A172 (cell line): ENCODE results near the gene PHLDB2. TPM values are rescaled to one million over a fixed set of nuclear protein-coding genes. Genes with fewer than 3 reads are reported as not detected.

Experiments
- DNase-seq: peaks from one replicate; pipeline ENCODE4 v3.0.0-alpha.2; 2015; ENCODE audit warnings: low spot score
- total RNA-seq: library from RNA; depleted of rRNA; stranded (reverse); fragments of >200 nt; shearing (Covaris generic); gene quantifications from 2 replicates; pipeline ENCODE4 v1.2.3, GENCODE V29; 2014

Gene PHLDB2
- total RNA-seq, 1 experiment from 2014 or later: 115 TPM

- DNase-seq: peak; percentile 90
Measured at GRCh38 chr3:111851511-111851954, 7.5 kb upstream of the PHLDB2 start.

- peak; percentile 37 for DNase-seq
Measured at GRCh38 chr3:111852540-111852939, 6.5 kb upstream of the PHLDB2 start.

DNA sequence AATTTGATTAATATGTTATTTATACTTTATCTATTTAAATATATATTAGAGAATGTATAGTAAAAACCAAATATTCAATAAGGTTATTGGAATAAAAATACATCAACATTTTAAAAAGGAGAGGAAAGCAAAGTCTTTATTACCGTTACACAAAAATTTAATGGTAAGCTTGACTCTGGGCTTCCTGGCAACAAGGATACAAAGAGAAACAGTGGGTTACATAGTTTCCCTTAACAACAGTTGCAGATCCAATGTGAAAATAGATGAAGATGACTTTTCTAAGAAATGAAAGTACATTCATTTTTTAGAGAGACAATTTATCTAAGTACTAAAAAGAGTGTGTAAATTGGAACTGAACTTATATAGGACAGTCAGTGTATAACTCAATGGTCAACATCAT is 6.0 kb upstream of the PHLDB2 start:
- no peak for DNase-seq

DNA sequence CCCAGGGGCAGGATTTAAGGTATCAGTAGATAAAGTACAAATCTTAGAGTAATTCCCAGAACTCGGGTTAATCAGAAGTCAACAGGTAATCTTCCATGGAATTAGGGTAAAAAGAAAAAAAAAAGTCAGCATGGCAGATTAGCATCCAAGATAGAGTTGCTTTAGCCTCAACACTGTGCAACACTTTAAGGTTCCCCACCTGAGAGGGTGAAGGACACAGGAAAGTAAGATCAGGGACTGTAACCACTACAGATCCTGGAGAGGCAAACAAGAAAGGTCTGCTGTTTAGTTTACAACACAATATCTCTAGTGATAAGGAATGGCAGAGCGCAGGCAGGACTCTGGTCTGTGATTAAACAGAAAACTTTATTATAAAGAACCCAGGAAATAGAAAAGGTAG is 4.1 kb upstream of the PHLDB2 start:
- DNase-seq: no peak

DNA sequence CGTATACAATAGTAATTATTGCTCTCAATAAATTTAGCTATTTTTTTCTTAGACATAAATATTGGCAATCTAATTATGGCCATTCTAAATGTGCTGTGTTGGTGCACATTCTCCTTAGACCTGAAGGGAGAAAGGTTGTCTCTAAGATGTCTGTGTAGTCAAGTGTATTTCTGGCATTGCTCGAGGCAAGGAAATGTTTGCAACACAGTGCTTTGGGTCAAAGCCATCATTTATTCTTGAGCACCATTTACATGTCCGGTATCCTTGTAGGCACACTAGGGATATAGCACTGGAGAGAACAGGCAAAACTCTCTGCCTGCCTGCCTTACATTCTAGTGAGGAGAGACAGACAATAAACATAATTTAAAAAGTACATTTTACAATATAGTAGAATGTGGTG is 2.6 kb upstream of the PHLDB2 start:
- DNase-seq: no peak

DNA sequence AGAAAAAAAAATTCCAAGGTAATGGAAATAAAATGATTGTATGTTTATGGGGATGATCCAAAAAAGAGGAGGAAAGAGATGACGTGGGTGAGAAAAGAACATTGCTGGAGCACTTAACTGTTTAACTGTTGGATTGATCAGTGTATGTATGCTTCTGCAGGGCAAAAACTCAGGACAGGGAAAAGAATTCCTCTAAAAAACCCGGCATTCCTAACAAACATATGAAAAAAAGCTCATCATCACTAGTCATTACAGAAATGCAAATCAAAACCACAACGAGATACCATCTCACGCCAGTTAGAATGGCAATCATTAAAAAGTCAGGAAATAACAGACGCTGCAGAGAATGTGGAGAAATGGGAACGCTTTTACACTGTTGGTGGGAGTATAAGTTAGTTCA is 1.6 kb upstream of the PHLDB2 start:
- DNase-seq: no peak

GRCh38 chr3:111858642-111859041 is 423 bp upstream of the PHLDB2 start:
- no peak for DNase-seq

- peak; percentile 93 for DNase-seq
Measured at GRCh38 chr3:111859974-111860859, 1.2 kb downstream of the PHLDB2 start.

DNA sequence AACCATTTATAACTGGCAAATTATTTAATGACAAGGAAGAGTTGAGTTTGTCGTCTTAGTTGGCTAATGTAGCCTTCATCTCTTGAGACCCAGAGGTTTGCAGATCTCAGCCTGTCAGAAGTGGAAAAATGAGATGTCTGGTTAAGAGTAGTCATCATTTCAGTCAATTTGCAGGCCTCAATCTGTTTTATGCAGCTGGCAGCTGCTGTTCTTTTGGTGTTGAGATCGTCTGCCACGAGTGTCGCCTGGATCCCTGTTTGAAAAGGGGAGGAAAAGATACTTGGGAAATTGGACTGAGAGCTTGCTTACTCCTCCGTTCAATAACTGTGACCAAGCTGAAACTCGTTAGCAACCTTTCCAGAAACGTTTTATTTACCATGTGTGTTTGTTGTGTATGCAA is 2.3 kb downstream of the PHLDB2 start:
- peak; percentile 22 for DNase-seq

DNA sequence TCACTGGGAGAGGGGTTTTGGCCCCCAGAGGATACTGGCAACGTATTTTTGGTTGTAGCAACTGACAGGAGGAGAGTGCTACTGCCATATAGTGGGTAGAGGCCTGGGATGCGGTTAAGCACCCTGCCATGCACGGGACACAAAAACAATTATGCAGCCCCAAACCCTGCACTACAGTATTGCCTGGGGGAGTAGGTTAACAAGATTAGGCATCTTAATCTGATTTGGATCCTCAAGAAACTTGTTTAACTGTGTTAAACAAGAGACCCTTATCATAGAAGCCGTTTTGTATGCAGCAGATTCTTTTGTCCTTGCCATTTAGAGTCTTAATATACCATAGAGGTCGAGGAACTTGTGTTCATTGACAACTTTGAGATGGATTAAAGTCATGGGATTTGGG is 3.4 kb downstream of the PHLDB2 start:
- DNase-seq: no peak

GRCh38 chr3:111862974-111863373 is 3.9 kb downstream of the PHLDB2 start:
- no peak for DNase-seq

DNA sequence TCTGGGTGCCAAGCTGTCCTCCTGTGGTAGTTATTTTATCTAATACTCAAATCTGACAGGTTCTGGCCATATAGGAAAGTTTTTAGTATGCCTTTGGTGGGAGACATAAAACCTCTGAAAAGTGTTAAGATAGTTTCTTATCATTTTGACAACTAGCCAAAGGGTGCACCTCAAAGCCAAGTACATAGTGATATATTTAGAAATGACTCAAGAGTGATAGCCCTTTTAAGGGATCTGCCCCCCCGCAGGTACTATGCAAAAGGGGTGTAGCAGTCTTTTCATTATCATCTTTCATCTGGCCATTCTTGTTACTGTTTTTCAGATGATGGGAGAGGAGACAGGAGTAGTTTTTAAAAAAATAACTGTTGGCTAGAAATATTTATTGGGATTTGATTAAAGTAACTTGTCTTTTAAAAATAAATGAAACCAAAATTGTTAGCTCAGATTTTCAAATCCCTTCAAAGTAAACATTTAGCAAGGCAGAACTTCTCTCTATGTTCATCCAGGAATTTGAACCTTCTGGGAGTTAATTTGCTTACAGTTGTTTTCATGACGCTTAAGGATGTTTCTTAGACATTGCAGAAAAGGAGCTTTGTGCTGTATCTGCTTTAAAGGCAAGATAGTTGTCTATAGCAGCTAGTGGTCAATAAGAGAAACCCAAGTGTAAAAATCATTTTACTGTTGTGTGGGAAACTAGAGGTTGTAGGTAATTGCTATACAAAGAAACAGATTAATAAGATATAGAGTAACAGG is 5.1 kb downstream of the PHLDB2 start:
- DNase-seq: peak; percentile 79

DNA sequence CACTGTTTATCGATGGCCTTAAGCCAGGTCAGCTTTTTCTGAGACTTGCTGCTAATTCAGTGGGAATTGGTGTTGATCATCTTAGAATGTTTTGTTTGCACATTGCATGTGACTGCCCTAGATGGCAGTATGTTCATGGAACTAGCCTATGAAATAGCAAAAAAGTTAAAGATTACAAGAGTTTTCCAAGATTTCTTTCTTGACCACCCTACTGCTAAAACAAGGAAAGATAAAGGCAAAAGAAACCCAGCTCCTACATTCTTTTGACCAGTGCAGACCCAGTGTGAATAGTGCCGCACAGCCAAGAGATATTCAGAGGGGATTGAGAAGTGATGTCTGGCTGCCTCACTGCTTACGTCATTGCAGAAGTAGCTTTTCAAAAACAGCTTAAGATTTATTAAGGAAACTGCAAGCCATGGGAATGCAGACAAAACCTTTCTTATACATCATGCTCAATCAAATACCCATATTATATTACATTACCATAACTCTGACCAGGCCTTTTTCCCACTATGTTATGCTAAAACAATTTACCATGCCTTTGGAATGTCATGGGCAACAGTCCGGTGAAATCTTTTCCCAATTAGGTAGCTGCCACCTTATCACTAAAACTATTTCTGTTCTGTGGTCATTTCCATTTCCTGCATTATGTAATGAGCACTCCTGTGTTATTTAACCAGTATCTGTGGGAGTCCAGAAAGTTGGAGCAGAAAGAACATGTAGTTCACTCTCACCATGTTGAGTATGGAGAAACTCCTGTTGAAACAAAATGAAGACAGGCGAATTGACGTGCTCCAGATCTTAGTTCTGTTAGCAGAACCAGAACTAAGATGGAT is 6.0 kb downstream of the PHLDB2 start:
- peak; percentile 96 for DNase-seq

DNA sequence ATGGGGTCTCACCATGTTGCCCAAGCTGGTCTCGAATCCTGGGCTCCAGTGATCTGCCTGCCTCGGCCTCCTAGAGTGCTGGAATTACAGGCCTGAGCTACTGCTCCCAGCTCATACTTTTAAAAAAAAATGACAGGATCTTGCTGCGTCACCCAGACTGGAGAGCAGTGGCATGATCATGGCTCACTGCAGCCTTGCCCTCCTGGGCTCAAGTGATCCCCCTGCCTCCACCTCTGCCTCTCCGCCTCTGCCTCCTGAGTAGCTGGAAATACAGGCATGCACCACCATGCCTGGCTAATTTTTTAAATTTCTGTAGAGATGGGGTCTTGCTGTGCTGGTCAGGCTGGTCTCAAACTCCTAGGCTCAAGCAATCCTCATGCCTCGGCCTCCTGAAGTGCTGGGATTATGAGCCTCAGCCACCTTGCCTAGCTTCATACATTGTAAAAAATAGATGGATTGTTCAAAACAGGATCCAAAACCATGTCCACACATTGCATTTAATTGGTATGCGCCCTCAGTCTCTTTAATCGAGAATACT is 8.9 kb downstream of the PHLDB2 start:
- DNase-seq: no peak

DNA sequence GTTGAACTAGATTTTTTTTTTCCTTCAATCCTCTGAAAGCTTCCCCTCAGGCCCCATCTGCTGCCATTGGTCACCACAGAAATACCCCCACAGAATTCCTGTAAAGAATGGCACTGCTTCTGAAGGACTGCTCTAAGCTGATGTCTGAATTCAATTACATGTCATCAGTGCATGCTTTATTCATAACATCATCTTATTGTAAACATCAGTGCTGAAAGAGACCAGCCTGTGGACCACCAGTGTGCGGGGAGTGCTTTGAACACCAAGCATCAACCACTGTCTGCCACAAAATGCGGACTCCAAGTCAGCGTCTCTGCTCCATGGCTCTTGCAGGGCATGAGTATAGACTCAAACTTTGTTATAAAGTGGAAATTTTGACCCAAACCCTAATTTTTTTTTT is 11.6 kb downstream of the PHLDB2 start:
- DNase-seq: no peak

DNA sequence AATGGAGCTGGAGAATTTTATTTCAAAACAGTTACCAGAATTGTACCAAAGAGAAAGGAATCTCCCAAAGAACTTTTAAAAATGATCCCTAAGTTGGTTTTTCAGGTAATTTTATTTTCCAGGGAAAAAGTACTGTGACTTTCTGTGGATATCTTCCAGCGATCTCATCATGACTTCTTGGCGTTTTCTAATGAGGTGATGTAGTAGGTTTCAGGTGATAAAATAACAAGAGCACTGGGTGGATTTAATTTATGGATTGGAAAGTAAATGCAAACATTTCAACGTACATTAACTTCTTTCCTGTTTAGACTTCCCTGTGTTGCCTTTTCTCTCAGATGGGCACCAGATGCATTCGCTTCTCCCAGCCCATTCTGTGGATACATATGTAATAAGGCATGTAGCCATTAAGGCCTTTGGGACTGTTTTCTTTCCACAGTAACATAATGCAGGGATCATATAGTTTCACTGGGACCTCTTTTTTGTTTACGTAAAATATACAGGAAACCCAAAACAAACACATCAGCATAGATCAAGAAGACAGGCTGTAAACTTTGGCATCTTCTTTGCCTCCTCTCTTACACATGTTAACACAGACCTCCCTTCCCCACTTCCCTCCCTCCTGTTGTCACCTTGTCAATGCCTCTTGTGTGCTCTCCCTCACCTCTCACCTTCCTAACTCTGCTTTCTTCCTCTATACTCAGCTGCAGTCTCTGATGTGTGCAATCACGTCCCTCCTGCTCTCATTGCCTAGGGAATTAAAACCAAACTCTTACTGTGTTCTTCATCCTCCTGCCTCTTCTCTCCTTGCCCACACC is 13.0 kb downstream of the PHLDB2 start:
- DNase-seq: no peak

GRCh38 chr3:111872979-111873378 is 13.9 kb downstream of the PHLDB2 start:
- no peak for DNase-seq

DNA sequence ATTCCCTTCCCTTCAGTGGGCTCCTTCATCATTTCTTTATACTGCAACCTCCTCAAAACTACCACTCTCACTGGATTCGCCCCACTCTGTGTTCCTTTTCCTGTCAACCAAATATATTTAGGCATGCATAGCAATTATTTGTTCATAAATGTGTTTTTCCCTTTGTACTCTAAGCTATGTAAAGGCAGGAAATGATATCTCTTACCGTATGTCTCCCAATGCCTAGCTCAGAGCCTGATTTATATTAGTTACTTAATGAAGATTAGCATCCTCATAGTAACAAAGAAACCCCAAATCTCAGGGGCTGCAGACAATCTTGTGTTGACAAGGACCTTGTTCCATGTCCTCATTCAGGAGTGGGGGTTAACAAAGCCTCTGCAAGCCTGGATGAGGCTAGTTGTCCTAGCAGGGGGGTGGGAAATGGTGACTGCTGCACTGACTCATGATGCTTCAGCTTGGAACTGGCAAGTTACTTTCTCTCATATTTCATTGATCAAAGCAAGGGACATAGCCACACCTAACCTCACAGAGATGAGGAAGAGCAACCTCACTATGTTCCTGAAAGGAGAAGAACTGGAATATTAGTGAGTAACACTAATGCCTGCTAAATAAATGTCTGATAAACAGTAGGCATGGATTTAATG is 15.2 kb downstream of the PHLDB2 start:
- DNase-seq: peak; percentile 90

DNA sequence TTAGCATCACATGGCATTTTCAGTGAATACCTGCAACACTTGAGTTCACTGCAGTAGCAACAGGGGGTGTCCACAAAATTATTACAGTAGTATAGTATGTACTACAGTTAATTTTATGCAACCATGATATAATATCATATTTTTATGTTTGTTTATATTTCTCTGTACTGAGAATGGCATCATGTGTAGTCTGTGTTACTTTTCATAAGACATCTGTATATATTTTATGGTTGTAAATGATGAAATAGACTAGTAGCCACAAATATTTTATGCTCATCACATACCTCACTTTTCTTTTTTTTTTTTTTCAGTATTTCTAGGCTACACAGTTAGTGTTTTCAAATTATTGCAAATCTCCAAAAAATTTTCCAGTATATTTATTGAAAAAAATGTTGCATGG is 22.4 kb downstream of the PHLDB2 start:
- DNase-seq: no peak

DNA sequence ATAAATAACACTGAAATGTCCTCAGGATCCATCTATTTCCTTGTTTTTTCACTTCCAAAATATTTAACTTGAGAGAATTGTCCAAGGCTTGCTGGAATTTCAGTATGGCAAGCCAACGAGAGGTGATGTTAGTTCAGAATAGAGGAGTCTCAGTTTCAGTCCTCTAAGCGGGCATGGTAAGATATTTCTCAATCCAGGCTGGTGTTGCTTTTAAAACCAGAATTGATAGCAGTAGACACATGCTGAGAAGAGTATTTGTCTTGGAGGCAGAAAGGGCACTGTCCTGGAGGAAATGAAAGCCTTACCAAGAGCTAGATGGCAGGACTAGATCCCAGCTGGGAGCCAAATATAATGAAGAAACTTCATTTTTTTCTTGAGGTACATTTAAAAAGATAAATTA is 23.1 kb downstream of the PHLDB2 start:
- no peak for DNase-seq
